ENCODE measurements around the gene ZNF28.
"Not testable (repeated sequence)": the region's sequence is repeated elsewhere in the genome, so short reads cannot be mapped to it uniquely, and the experiment has no call there.

The ZNF28 gene

GRCh38 chr19:52778811-52779210 is 42.6 kb downstream of the ZNF28 start:
- DNase-seq (ENCODE audit: low read depth in 2 of 2) = peak in 1 of 2 donors; percentile 22

- not testable (repeated sequence) for DNase-seq (ENCODE audit: low read depth in 2 of 2)
Measured at GRCh38 chr19:52756447-52756846, 65.0 kb downstream of the ZNF28 start.

GRCh38 chr19:52749780-52750179 is 71.7 kb downstream of the ZNF28 start:
- no peak for DNase-seq (ENCODE audit: low read depth in 2 of 2)

GRCh38 chr19:52748336-52748950 is 73.0 kb downstream of the ZNF28 start:
- DNase-seq (ENCODE audit: low read depth in 2 of 2) = no peak

Data from stimulated activated CD4-positive, alpha-beta T cell treated with anti-CD3 and anti-CD28 coated beads, Interleukin-1b, Interleukin-23, amount 100 ng/mL, for 4 hours (primary cell).